Smooth muscle cell (in vitro differentiated cells): ENCODE results near the gene UCMA. TPM values are rescaled to one million over a fixed set of nuclear protein-coding genes. Genes with fewer than 3 reads are reported as not detected.
"Not testable (repeated sequence)": the region's sequence is repeated elsewhere in the genome, so short reads cannot be mapped to it uniquely, and the experiment has no call there.

ENCODE experiments used
- DNase-seq: peaks from one replicate; lab custom pipeline; 2025; ENCODE audit not compliant: unreplicated experiment; lab: John Stamatoyannopoulos, UW
- H2AFZ ChIP-seq: fragments of 200-600 bp; sonication (generic); 2 replicates; pipeline ENCODE4 v1.6.0; 2016; ENCODE audit warnings: antibody characterized with exemption, low read depth, mild to moderate bottlenecking
- H3F3A ChIP-seq: fragments of 200-600 bp; sonication (generic); 2 replicates; pipeline ENCODE4 v1.6.0; 2017; ENCODE audit warnings: antibody characterized with exemption, low read depth
- H3K27ac ChIP-seq: fragments of 200-600 bp; sonication (generic); 2 replicates; pipeline ENCODE4 v1.5.1; 2016; ENCODE audit warnings: low read depth, mild to moderate bottlenecking
- H3K27me3 ChIP-seq: fragments of 200-600 bp; sonication (generic); 2 replicates; pipeline ENCODE4 v1.6.1; 2016; ENCODE audit warnings: low read depth, mild to moderate bottlenecking
- H3K36me3 ChIP-seq: fragments of 200-600 bp; sonication (generic); 2 replicates; pipeline ENCODE4 v1.5.1; 2016; ENCODE audit warnings: low read depth
- H3K4me1 ChIP-seq: fragments of 200-600 bp; sonication (generic); 2 replicates; pipeline ENCODE4 v1.5.1; 2016; ENCODE audit warnings: low read depth
- H3K4me2 ChIP-seq: fragments of 200-600 bp; sonication (generic); 2 replicates; pipeline ENCODE4 v1.6.0; 2016; ENCODE audit warnings: mild to moderate bottlenecking
- H3K4me3 ChIP-seq: fragments of 200-600 bp; sonication (generic); 2 replicates; pipeline ENCODE4 v1.5.1; 2016; ENCODE audit warnings: mild to moderate bottlenecking
- H3K79me2 ChIP-seq: fragments of 200-600 bp; sonication (generic); 2 replicates; pipeline ENCODE4 v1.6.0; 2016; ENCODE audit warnings: low read depth, mild to moderate bottlenecking
- H3K9ac ChIP-seq: fragments of 200-600 bp; sonication (generic); 2 replicates; pipeline ENCODE4 v1.6.0; 2016; ENCODE audit warnings: low read depth
- H3K9me3 ChIP-seq: fragments of 200-600 bp; sonication (generic); replicated peaks from 2 replicates; pipeline ENCODE4 v1.5.1; 2016; ENCODE audit warnings: low read depth
- H4K20me1 ChIP-seq: fragments of 200-600 bp; sonication (generic); 2 replicates; pipeline ENCODE4 v1.6.0; 2016; ENCODE audit warnings: low read depth
- CTCF ChIP-seq: fragments of 200-600 bp; sonication (generic); IDR thresholded peaks from 2 replicates; pipeline ENCODE4 v1.5.1; 2017; ENCODE audit warnings: borderline replicate concordance, mild to moderate bottlenecking, antibody characterized with exemption; ENCODE audit not compliant: insufficient read depth, poor library complexity, severe bottlenecking
- whole genome bisulfite sequencing: methylation state at CpG from one replicate; pipeline ENCODE4 v1.1.7; 2016; ENCODE audit warnings: low lambda C conversion rate; 5-methylcytosine and 5-hydroxymethylcytosine counted together
- polyA plus RNA-seq: library from polyadenylated mRNA; unstranded; fragments of >200 nt; fragmentation: Nextera tagmentation; extraction: Ambion mirVana; gene quantifications from 2 replicates; pipeline ENCODE4 v1.2.1, GENCODE V29; 2016
- total RNA-seq: library from RNA; depleted of rRNA; stranded (reverse); fragments of >200 nt; gene quantifications from 2 replicates; pipeline ENCODE4 v1.2.3, GENCODE V29; 2014

The UCMA gene
- total RNA-seq (not detected in 2 replicates), polyA plus RNA-seq (not detected in 2 replicates)

- H3K9me3 ChIP-seq = no peaks in the 10 kb centered on the region
- TF ChIP-seq CTCF = no peak
- no peaks in the 10 kb centered on the region for H3K4me1 ChIP-seq
- no peaks in the 10 kb centered on the region for H3K27me3 ChIP-seq
- no peaks in the 10 kb centered on the region for H3F3A ChIP-seq
- no peak within 1 kb of the TSS for H3K4me3 ChIP-seq
- H3K9ac ChIP-seq = no peak within 1 kb of the TSS
- WGBS = 82% methylated on average over 10 of the region's 10 CpGs
- no peak for DNase-seq
- H4K20me1 ChIP-seq = no peaks in the 10 kb centered on the region
- H3K79me2 ChIP-seq = no peaks in the 10 kb centered on the region
- H2AFZ ChIP-seq = no peak within 1 kb of the TSS
- H3K4me2 ChIP-seq = no peak within 1 kb of the TSS
- H3K36me3 ChIP-seq = no peaks in the 10 kb centered on the region
- no peak within 1 kb of the TSS for H3K27ac ChIP-seq
Measured at GRCh38 chr10:13234172-13234571, at the start of gene UCMA. Gene UCMA, minus strand, starts transcription at chr10:13234374. Its CDS starts 116 bp downstream, at chr10:13234258.

- 98% methylated on average over 6 of the region's 6 CpGs for WGBS
- H3K4me1 ChIP-seq, H3F3A ChIP-seq, H3K9ac ChIP-seq, H3K27me3 ChIP-seq, H3K4me2 ChIP-seq, H3K36me3 ChIP-seq, H3K27ac ChIP-seq, H2AFZ ChIP-seq, H3K9me3 ChIP-seq, H4K20me1 ChIP-seq, H3K79me2 ChIP-seq, DNase-seq, H3K4me3 ChIP-seq: not testable (repeated sequence)
Measured at GRCh38 chr10:13282348-13282747, 48.2 kb upstream of the UCMA start.

- no peaks in the 10 kb centered on the region for H3K4me1 ChIP-seq
- H3K27me3 ChIP-seq = no peaks in the 10 kb centered on the region
- H2AFZ ChIP-seq = no peak overlapping the region
- peaks cover 6% of the 10 kb centered on the region for H3K36me3 ChIP-seq
- DNase-seq = no peak
- H3K9ac ChIP-seq = no peak overlapping the region
- H3K9me3 ChIP-seq = no peaks in the 10 kb centered on the region
- TF ChIP-seq CTCF = peak; percentile 10
- no peak overlapping the region for H3K27ac ChIP-seq
- H3F3A ChIP-seq = no peaks in the 10 kb centered on the region
- no peaks in the 10 kb centered on the region for H4K20me1 ChIP-seq
- no peak overlapping the region for H3K4me3 ChIP-seq
- WGBS = 92% methylated on average over 4 of the region's 4 CpGs
- no peak overlapping the region for H3K4me2 ChIP-seq
- H3K79me2 ChIP-seq = no peaks in the 10 kb centered on the region
Measured at GRCh38 chr10:13276749-13277365, 42.7 kb upstream of the UCMA start.

GRCh38 chr10:13276146-13276545 is 42.0 kb upstream of the UCMA start:
- H4K20me1 ChIP-seq, H2AFZ ChIP-seq, H3K36me3 ChIP-seq, H3K27me3 ChIP-seq, H3K9ac ChIP-seq, H3K79me2 ChIP-seq, H3F3A ChIP-seq, H3K4me2 ChIP-seq, DNase-seq, H3K4me1 ChIP-seq, H3K4me3 ChIP-seq, H3K27ac ChIP-seq, H3K9me3 ChIP-seq: not testable (repeated sequence)
- 97% methylated on average over 11 of the region's 11 CpGs for WGBS
